ENCODE measurements around the gene PCCA. TPM values are rescaled to one million over a fixed set of nuclear protein-coding genes. Genes with fewer than 3 reads are reported as not detected.

Gene PCCA
- total and polyA plus RNA-seq, 2 experiments from 2014 or later: 41.9 to 46.6 TPM

- H3K36me3 ChIP-seq (ENCODE audit: insufficient read depth): no peaks in the 10 kb centered on the region
- Mint-ChIP-seq H3K4me1 (peaks cover 43% of the 10 kb centered on the region), H3K4me3 (peak overlapping the region; percentile 22), H3K36me3 (ENCODE audit: low read depth) (peaks cover 20% of the 10 kb centered on the region), H3K9me3 (peaks cover 11% of the 10 kb centered on the region), H3K27me3 (ENCODE audit: insufficient read depth, low read depth, poor library complexity) (no peaks in the 10 kb centered on the region), H3K27ac (peak overlapping the region; percentile 85)
- no peak for DNase-seq (ENCODE audit: low spot score)
- H3K4me1 ChIP-seq (ENCODE audit: insufficient read depth): peaks cover 30% of the 10 kb centered on the region
- TF ChIP-seq ZNF114 (CRISPR knock-in tag; IDR thresholded peaks at IDR 0.05): no peak
- no peak for TF ChIP-seq ZNF462 (CRISPR knock-in tag; IDR thresholded peaks at IDR 0.05)
- TF ChIP-seq REST (IDR thresholded peaks at IDR 0.05; ENCODE audit: unreplicated experiment): no peak
- no peak for TF ChIP-seq POLR2AphosphoS5 (IDR thresholded peaks at IDR 0.05; ENCODE audit: low read depth)
- TF ChIP-seq JUNB (IDR thresholded peaks at IDR 0.05; ENCODE audit: unreplicated experiment): no peak
- no peak for TF ChIP-seq CTCF (conservative IDR thresholded peaks at IDR 0.05; ENCODE audit: low read depth in 2 of 2)
- H2AFZ ChIP-seq: no peak overlapping the region
- H3K27ac ChIP-seq (ENCODE audit: low read depth): peak overlapping the region; percentile 48
- H3K27me3 ChIP-seq (ENCODE audit: insufficient read depth): no peaks in the 10 kb centered on the region
- H3K9me2 ChIP-seq (ENCODE audit: insufficient read depth): no peaks in the 10 kb centered on the region
- H3K79me2 ChIP-seq (replicated peaks; ENCODE audit: insufficient read depth): peaks cover 33% of the 10 kb centered on the region; the same call in 1 of the 2 replicates
- H4K20me1 ChIP-seq (replicated peaks; ENCODE audit: insufficient read depth): no peaks in the 10 kb centered on the region
- H3K4me2 ChIP-seq: peak overlapping the region; percentile 64
- 0 out of 2 replicates have a peak, but pooled peaks cover 4% of the 10 kb centered on the region for H3F3A ChIP-seq (replicated peaks; ENCODE audit: low read depth)
- peak; percentile 74 for ATAC-seq
- H3K4me3 ChIP-seq: peak overlapping the region; percentile 22; the same call in 1 of the 2 replicates
Observed at GRCh38 chr13:100175803-100176182, 86.9 kb downstream of the PCCA start.

Data from GM23338 (cell line).